ENCODE measurements around the gene DMRTB1.

GRCh38 chr1:53470155-53470554 is 11.0 kb downstream of the DMRTB1 start:
- no peak for TF ChIP-seq FOXP2 (optimal IDR thresholded peaks at IDR 0.05; ENCODE audit: borderline replicate concordance, extremely low read depth, extremely low read length, insufficient read depth)
- TF ChIP-seq POLR2AphosphoS5 (IDR thresholded peaks at IDR 0.05; ENCODE audit: low read depth, low read length), result no peak

Measured in PFSK-1 (cell line).